ENCODE results near the gene AIMP1.

DNA sequence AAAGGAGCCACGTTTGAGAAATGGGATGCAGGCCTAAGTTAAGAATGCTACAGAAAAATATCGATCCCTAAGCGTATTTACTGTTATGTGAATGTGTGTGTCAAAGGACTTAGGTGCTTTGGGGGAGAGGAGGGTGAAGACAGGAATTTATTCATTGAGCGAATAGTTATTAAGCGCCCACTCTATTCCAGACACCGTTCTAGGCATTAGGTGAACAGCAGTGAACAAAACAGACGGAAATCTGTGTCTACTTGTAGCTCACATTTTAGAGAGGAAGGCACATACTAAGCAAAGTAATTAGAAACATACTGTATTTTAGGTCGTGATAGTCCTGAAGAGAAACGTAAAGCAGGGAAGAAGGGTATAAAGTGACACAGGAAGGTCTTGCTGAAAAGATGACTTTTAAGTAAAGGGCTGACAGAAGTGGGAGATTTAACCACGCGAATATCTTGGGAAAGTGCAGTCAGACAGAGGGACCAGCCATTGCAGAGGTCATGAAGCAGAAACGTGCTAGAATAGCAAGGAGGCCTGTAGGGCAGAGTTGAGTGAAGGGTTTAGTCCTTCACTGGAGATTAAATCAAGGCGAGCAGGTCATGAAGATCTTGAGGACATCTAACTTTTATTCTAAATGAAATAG lies 541 bp downstream of the AIMP1 start:
- TF ChIP-seq, protein P1, sequence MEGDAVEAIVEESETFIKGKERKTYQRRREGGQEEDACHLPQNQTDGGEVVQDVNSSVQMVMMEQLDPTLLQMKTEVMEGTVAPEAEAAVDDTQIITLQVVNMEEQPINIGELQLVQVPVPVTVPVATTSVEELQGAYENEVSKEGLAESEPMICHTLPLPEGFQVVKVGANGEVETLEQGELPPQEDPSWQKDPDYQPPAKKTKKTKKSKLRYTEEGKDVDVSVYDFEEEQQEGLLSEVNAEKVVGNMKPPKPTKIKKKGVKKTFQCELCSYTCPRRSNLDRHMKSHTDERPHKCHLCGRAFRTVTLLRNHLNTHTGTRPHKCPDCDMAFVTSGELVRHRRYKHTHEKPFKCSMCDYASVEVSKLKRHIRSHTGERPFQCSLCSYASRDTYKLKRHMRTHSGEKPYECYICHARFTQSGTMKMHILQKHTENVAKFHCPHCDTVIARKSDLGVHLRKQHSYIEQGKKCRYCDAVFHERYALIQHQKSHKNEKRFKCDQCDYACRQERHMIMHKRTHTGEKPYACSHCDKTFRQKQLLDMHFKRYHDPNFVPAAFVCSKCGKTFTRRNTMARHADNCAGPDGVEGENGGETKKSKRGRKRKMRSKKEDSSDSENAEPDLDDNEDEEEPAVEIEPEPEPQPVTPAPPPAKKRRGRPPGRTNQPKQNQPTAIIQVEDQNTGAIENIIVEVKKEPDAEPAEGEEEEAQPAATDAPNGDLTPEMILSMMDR (conservative IDR thresholded peaks at IDR 0.05) = no peak
- TF ChIP-seq ZFX (IDR thresholded peaks at IDR 0.05) = no peak; the same call in 1 of the 2 replicates

Measured in C4-2B (cell line).